KMS-11 (cell line): ENCODE data around the gene SKA3.
"Not testable (repeated sequence)": the region's sequence is repeated elsewhere in the genome, so short reads cannot be mapped to it uniquely, and the experiment has no call there.

Source experiments
- H2AFZ ChIP-seq: fragments of 200-600 bp; sonication (generic); 2 replicates; pipeline ENCODE4 v1.6.1; 2016; ENCODE audit warnings: antibody characterized with exemption, mixed run types, low read depth
- H3K27ac ChIP-seq: fragments of 200-600 bp; sonication (generic); 2 replicates; pipeline ENCODE4 v1.6.1; 2016; ENCODE audit warnings: mild to moderate bottlenecking, mixed run types
- H3K27me3 ChIP-seq: fragments of 200-600 bp; sonication (generic); 2 replicates; pipeline ENCODE4 v1.6.1; 2017; ENCODE audit warnings: mild to moderate bottlenecking, low read depth, mixed run types, moderate library complexity; ENCODE audit not compliant: insufficient read depth
- H3K36me3 ChIP-seq: fragments of 200-600 bp; sonication (generic); 2 replicates; pipeline ENCODE4 v1.6.1; 2017; ENCODE audit warnings: mild to moderate bottlenecking, mixed run types; ENCODE audit not compliant: insufficient read depth
- H3K4me1 ChIP-seq: fragments of 200-600 bp; sonication (generic); 2 replicates; pipeline ENCODE4 v1.6.1; 2016; ENCODE audit warnings: mild to moderate bottlenecking, low read depth, mixed run types; ENCODE audit not compliant: poor library complexity, severe bottlenecking
- H3K4me2 ChIP-seq: fragments of 200-600 bp; sonication (generic); 2 replicates; pipeline ENCODE4 v1.7.0; 2016; ENCODE audit warnings: mild to moderate bottlenecking, mixed run types
- H3K4me3 ChIP-seq: fragments of 200-600 bp; sonication (generic); IDR thresholded peaks from 2 replicates; pipeline ENCODE4 v1.6.1; 2017; ENCODE audit warnings: low read depth, low read length, mixed read lengths; ENCODE audit not compliant: insufficient read depth
- H3K79me2 ChIP-seq: fragments of 200-600 bp; sonication (generic); 2 replicates; pipeline ENCODE4 v1.6.1; 2016; ENCODE audit warnings: low read depth, mixed run types; ENCODE audit not compliant: insufficient read depth
- H3K9ac ChIP-seq: fragments of 200-600 bp; sonication (generic); 2 replicates; pipeline ENCODE4 v1.6.1; 2016; ENCODE audit warnings: mild to moderate bottlenecking, mixed run types
- H4K20me1 ChIP-seq: fragments of 200-600 bp; sonication (generic); 2 replicates; pipeline ENCODE4 v1.6.1; 2016; ENCODE audit warnings: mild to moderate bottlenecking, mixed run types; ENCODE audit not compliant: insufficient read depth
- CTCF ChIP-seq: fragments of 200-600 bp; sonication (generic); conservative IDR thresholded peaks from 2 replicates; pipeline ENCODE4 v1.6.1; 2017; ENCODE audit warnings: low read depth, mild to moderate bottlenecking, antibody characterized with exemption, low read length, moderate library complexity, mixed read lengths

SKA3 gene

GRCh38 chr13:21181671-21182070 is 5.3 kb upstream of the SKA3 start:
- no peak overlapping the region for H3K4me3 ChIP-seq
- H3K79me2 ChIP-seq, result peaks cover 14% of the 10 kb centered on the region; the same call in 1 of the 2 replicates
- no peaks in the 10 kb centered on the region for H3K27me3 ChIP-seq
- no peak overlapping the region for H3K27ac ChIP-seq
- no peaks in the 10 kb centered on the region for H4K20me1 ChIP-seq
- no peaks in the 10 kb centered on the region for H3K4me1 ChIP-seq
- H3K4me2 ChIP-seq, result no peak overlapping the region
- TF ChIP-seq CTCF, result no peak
- no peak overlapping the region for H2AFZ ChIP-seq
- no peaks in the 10 kb centered on the region for H3K36me3 ChIP-seq
- H3K9ac ChIP-seq, result no peak overlapping the region

GRCh38 chr13:21176982-21177284 is 581 bp upstream of the SKA3 start:
- Histone ChIP-seq H4K20me1 (no peaks in the 10 kb centered on the region), H3K4me1 (no peaks in the 10 kb centered on the region), H3K36me3 (no peaks in the 10 kb centered on the region), H3K27ac (peak overlapping the region; percentile 75), H3K4me2 (peak overlapping the region; percentile 96), H3K9ac (peak overlapping the region; percentile 80), H3K27me3 (no peaks in the 10 kb centered on the region), H2AFZ (peak overlapping the region; percentile 61), H3K79me2 (peaks cover 46% of the 10 kb centered on the region), H3K4me3 (no peak overlapping the region)
- no peak for TF ChIP-seq CTCF

- Histone ChIP-seq H3K9ac (peak overlapping the region; percentile 80), H3K4me2 (peak overlapping the region; percentile 72), H3K79me2 (peaks cover 46% of the 10 kb centered on the region), H4K20me1 (no peaks in the 10 kb centered on the region), H3K27me3 (no peaks in the 10 kb centered on the region), H3K4me3 (no peak overlapping the region), H2AFZ (peak overlapping the region; percentile 61; the same call in 1 of the 2 replicates), H3K36me3 (no peaks in the 10 kb centered on the region), H3K27ac (peak overlapping the region; percentile 75), H3K4me1 (no peaks in the 10 kb centered on the region)
- TF ChIP-seq CTCF, result no peak
These were observed 617 bp downstream of the SKA3 start for GRCh38 chr13:21175656-21176214.

- H2AFZ ChIP-seq, H3K4me1 ChIP-seq, H4K20me1 ChIP-seq, H3K9ac ChIP-seq, H3K4me2 ChIP-seq, H3K27me3 ChIP-seq, H3K27ac ChIP-seq, H3K4me3 ChIP-seq, H3K36me3 ChIP-seq: not testable (repeated sequence)
- peaks cover 46% of the 10 kb centered on the region for H3K79me2 ChIP-seq
These were observed 2.6 kb downstream of the SKA3 start for GRCh38 chr13:21173767-21174166.

- peaks cover 32% of the 10 kb centered on the region for H3K79me2 ChIP-seq
- H3K36me3 ChIP-seq, result no peaks in the 10 kb centered on the region
These were observed 4.9 kb downstream of the SKA3 start for GRCh38 chr13:21171420-21171819.

GRCh38 chr13:21165606-21166005 is 10.7 kb downstream of the SKA3 start:
- not testable (repeated sequence) for H3K27me3 ChIP-seq

More at GRCh38 chr13:21171420-21171819, 4.9 kb downstream of the SKA3 start:
- TF ChIP-seq CTCF, result no peak
- Histone ChIP-seq H3K9ac (no peak overlapping the region), H3K27me3 (no peaks in the 10 kb centered on the region), H2AFZ (no peak overlapping the region), H3K27ac (no peak overlapping the region), H3K4me1 (no peaks in the 10 kb centered on the region), H3K4me3 (no peak overlapping the region), H3K4me2 (no peak overlapping the region), H4K20me1 (no peaks in the 10 kb centered on the region)

More at GRCh38 chr13:21165606-21166005, 10.7 kb downstream of the SKA3 start:
- not testable (repeated sequence) for H3K4me1 ChIP-seq, H3K4me2 ChIP-seq, H3K79me2 ChIP-seq, H3K9ac ChIP-seq, H3K4me3 ChIP-seq, H4K20me1 ChIP-seq, H3K36me3 ChIP-seq, H2AFZ ChIP-seq, H3K27ac ChIP-seq
